T-helper 2 cell (primary cell): ENCODE data around the gene VIPR1.

Source experiments
- DNase-seq, 5 experiments: peaks; one replicate each; pipeline versions ENCODE4 v3.0.0 to v3.0.0-alpha.2; 2012 to 2022

VIPR1 gene

GRCh38 chr3:42581400-42581708 lies 78.9 kb downstream of the VIPR1 start:
- DNase-seq = no peak

GRCh38 chr3:42581709-42582473 lies 79.4 kb downstream of the VIPR1 start, which contains the start of gene SEC22C:
Gene SEC22C, minus strand, starts transcription at chr3:42581967. Its CDS starts 12,921 bp downstream, at chr3:42569046.
- DNase-seq = peak; percentile 92 to 96 (median 94)

GRCh38 chr3:42582474-42583070 lies 80.1 kb downstream of the VIPR1 start:
- no peak for DNase-seq
